Natural killer cell (primary cell): ENCODE results near the gene LAD1. TPM values are rescaled to one million over a fixed set of nuclear protein-coding genes. Genes with fewer than 3 reads are reported as not detected.

Experiments
- ATAC-seq, 3 donors: fragments of 150-1000 bp in 2 of 3; fragments of 200-7000 bp in 1 of 3; cut with Tn5 transposase; 1 replicate in 1 of 3; 2 replicates in 2 of 3; pipeline ENCODE4 v1.10.0; 2021; ENCODE audit warnings: mild to moderate bottlenecking in 2 of 3, moderate library complexity in 2 of 3
- DNase-seq, 2 donors: peaks; one replicate each; pipeline versions ENCODE4 v3.0.0 to v3.0.0-alpha.2; 2013 to 2021; ENCODE audit warnings: mixed read lengths in 1 of 2
- H3K27ac ChIP-seq: one replicate; pipeline ENCODE4 v1.5.1; 2013; ENCODE audit warnings: mild to moderate bottlenecking, low read length
- H3K27me3 ChIP-seq: one replicate; pipeline ENCODE4 v1.6.1; 2013; ENCODE audit warnings: low read length; ENCODE audit not compliant: control insufficient read depth, insufficient read depth
- H3K36me3 ChIP-seq: one replicate; pipeline ENCODE4 v1.6.1; 2013; ENCODE audit warnings: low read length; ENCODE audit not compliant: control insufficient read depth, insufficient read depth
- H3K4me1 ChIP-seq: one replicate; pipeline ENCODE4 v1.6.1; 2013; ENCODE audit warnings: low read length; ENCODE audit not compliant: control insufficient read depth, insufficient read depth
- H3K4me3 ChIP-seq: one replicate; pipeline ENCODE4 v1.5.1; 2013; ENCODE audit warnings: low read length
- H3K9me3 ChIP-seq: one replicate; pipeline ENCODE4 v1.6.1; 2013; ENCODE audit warnings: low read length; ENCODE audit not compliant: control insufficient read depth, insufficient read depth
- H3K27ac Mint-ChIP-seq, 2 donors: one replicate each; pipeline ENCODE4 v1.8.0; 2022; ENCODE audit warnings: mild to moderate bottlenecking in 2 of 2, mixed read lengths in 2 of 2, moderate library complexity in 1 of 2
- H3K27me3 Mint-ChIP-seq, 2 donors: one replicate each; pipeline ENCODE4 v1.8.0; 2022; ENCODE audit warnings: low read depth in 2 of 2, mixed read lengths in 2 of 2
- H3K36me3 Mint-ChIP-seq: one replicate; pipeline ENCODE4 v1.8.0; 2022; ENCODE audit warnings: mixed read lengths
- H3K4me1 Mint-ChIP-seq, 2 donors: one replicate each; pipeline ENCODE4 v1.8.0; 2022; ENCODE audit warnings: mixed read lengths in 2 of 2
- H3K4me3 Mint-ChIP-seq: one replicate; pipeline ENCODE4 v1.8.0; 2022; ENCODE audit warnings: mild to moderate bottlenecking, moderate library complexity, mixed read lengths
- H3K9me3 Mint-ChIP-seq, 2 donors: one replicate each; pipeline ENCODE4 v1.8.0; 2022; ENCODE audit warnings: mixed read lengths in 2 of 2
- CTCF ChIP-seq: fragments of 200-600 bp; IDR thresholded peaks from one replicate; pipeline ENCODE4 v1.8.0; 2022; ENCODE audit warnings: antibody characterized with exemption
- WGBS: methylation state at CpG from one replicate; pipeline ENCODE4 v1.1.7; 2013; ENCODE audit warnings: missing lambda C conversion rate; ENCODE audit not compliant: insufficient coverage; 5-methylcytosine and 5-hydroxymethylcytosine counted together
- intact Hi-C: fragments of 100-400 bp; cut with micrococcal nuclease; formaldehyde crosslinking; loops from one replicate; pipeline ENCODE4 v1.14.2; 2022
- total RNA-seq, 4 donors: library from RNA; stranded (reverse); fragments of 120-200 nt in 1 of 4; gene quantifications; one replicate each; pipeline versions ENCODE4 v1.2.3 to v1.2.4, GENCODE V29; 2013 to 2022

LAD1 gene
- total RNA-seq, 3 donors from 2014 or later (not counting 1 experiment from before 2014, with no cell fraction given) = 0.68 TPM; not detected in 2

GRCh38 chr1:201353186-201353940, 45.8 kb downstream of the LAD1 start:
- no peak overlapping the region for H3K27ac ChIP-seq
- H3K9me3 Mint-ChIP-seq = no peaks in the 10 kb centered on the region
- DNase-seq (no peak), ATAC-seq (no peak)
- no peak overlapping the region for H3K4me3 ChIP-seq
- H3K4me1 Mint-ChIP-seq = no peaks in the 10 kb centered on the region
- no peaks in the 10 kb centered on the region for H3K9me3 ChIP-seq
- no peaks in the 10 kb centered on the region for H3K27me3 ChIP-seq
- H3K4me3 Mint-ChIP-seq = no peak overlapping the region
- intact Hi-C loops = no loop called here
- no peaks in the 10 kb centered on the region for H3K36me3 Mint-ChIP-seq
- H3K27ac Mint-ChIP-seq = no peak overlapping the region
- peaks cover 0 to 14% of the 10 kb centered on the region in 2 donors for H3K27me3 Mint-ChIP-seq
- no peaks in the 10 kb centered on the region for H3K4me1 ChIP-seq
- WGBS = 81% methylated on average over 12 of the region's 13 CpGs
- no peak for TF ChIP-seq CTCF
- H3K36me3 ChIP-seq = no peaks in the 10 kb centered on the region

DNA sequence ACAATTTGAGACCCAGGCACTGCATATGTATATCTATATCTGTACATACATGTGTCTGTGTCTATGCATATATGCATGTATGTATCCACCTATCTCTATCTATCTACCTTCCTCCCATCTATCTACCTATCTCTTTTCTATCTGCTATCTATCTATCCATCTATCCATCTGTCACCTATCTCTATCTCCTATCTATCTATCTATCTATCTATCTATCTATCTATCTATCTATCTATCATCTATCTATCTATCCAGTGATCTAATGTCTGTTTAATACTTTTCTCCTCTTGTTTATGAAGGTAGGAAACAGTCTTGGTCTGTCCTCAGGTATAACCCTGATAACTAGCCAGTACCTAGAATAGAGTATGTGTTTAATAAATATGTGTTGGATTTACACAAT, 47.5 kb downstream of the LAD1 start:
- Mint-ChIP-seq H3K4me3 (no peak overlapping the region), H3K9me3 (no peaks in the 10 kb centered on the region), H3K36me3 (no peaks in the 10 kb centered on the region), H3K4me1 (no peaks in the 10 kb centered on the region), H3K27me3 (peaks cover 0 to 18% of the 10 kb centered on the region in 2 donors), H3K27ac (no peak overlapping the region)
- H3K4me3 ChIP-seq = no peak overlapping the region
- intact Hi-C loops = no loop called here
- no peak for TF ChIP-seq CTCF
- no peaks in the 10 kb centered on the region for H3K4me1 ChIP-seq
- no peak for DNase-seq
- H3K36me3 ChIP-seq = no peaks in the 10 kb centered on the region
- H3K9me3 ChIP-seq = no peaks in the 10 kb centered on the region
- no peak overlapping the region for H3K27ac ChIP-seq
- no peak for ATAC-seq
- no peaks in the 10 kb centered on the region for H3K27me3 ChIP-seq

- no peak for TF ChIP-seq CTCF
- no peaks in the 10 kb centered on the region for H3K36me3 Mint-ChIP-seq
- no peak overlapping the region for H3K27ac ChIP-seq
- 93% methylated on average over 6 of the region's 7 CpGs for WGBS
- no peak overlapping the region for H3K27ac Mint-ChIP-seq
- DNase-seq (no peak), ATAC-seq (no peak)
- no peaks in the 10 kb centered on the region for H3K4me1 ChIP-seq
- no peaks in the 10 kb centered on the region for H3K36me3 ChIP-seq
- H3K4me3 ChIP-seq = no peak overlapping the region
- H3K27me3 ChIP-seq = no peaks in the 10 kb centered on the region
- peaks cover 0 to 18% of the 10 kb centered on the region in 2 donors for H3K27me3 Mint-ChIP-seq
- H3K4me3 Mint-ChIP-seq = no peak overlapping the region
- no peaks in the 10 kb centered on the region for H3K4me1 Mint-ChIP-seq
- H3K9me3 Mint-ChIP-seq = no peaks in the 10 kb centered on the region
- no peaks in the 10 kb centered on the region for H3K9me3 ChIP-seq
- intact Hi-C loops = no loop called here
These were observed 48.2 kb downstream of the LAD1 start for GRCh38 chr1:201350884-201351283.

DNA sequence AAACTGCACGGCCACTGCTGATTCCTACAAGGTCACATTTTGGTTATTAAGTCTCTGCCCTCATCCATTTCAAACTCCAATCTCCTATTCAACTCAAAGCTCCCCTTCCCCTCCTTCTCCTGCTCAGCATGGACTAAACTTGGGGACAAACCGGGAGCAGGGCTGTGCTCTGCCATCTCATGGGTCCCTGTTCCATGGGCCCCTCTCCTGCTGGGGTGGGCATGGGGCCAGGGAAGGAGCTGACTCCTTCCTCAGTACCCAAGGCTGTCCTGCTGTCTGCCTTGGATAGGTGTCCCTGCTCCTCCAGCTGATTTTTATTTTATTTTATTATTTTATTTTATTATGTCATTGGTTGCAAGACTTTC, 48.8 kb downstream of the LAD1 start:
- no peak overlapping the region for H3K27ac ChIP-seq
- no peak for TF ChIP-seq CTCF

More for the DNA sequence above, 48.8 kb downstream of the LAD1 start:
- Mint-ChIP-seq H3K4me3 (no peak overlapping the region), H3K27ac (no peak overlapping the region), H3K36me3 (no peaks in the 10 kb centered on the region), H3K9me3 (no peaks in the 10 kb centered on the region), H3K4me1 (no peaks in the 10 kb centered on the region), H3K27me3 (peaks cover 2 to 18% of the 10 kb centered on the region in 2 donors)
- Histone ChIP-seq H3K36me3 (no peaks in the 10 kb centered on the region), H3K27me3 (no peaks in the 10 kb centered on the region), H3K4me3 (no peak overlapping the region), H3K9me3 (no peaks in the 10 kb centered on the region), H3K4me1 (no peaks in the 10 kb centered on the region)
- DNase-seq (no peak), ATAC-seq (no peak)
- WGBS = 67% methylated on average over 2 of the region's 2 CpGs
- intact Hi-C loops = no loop called here
